ENCODE data around the gene SVOPL.
"Not testable (repeated sequence)": the region's sequence is repeated elsewhere in the genome, so short reads cannot be mapped to it uniquely, and the experiment has no call there.

Gene SVOPL

DNA sequence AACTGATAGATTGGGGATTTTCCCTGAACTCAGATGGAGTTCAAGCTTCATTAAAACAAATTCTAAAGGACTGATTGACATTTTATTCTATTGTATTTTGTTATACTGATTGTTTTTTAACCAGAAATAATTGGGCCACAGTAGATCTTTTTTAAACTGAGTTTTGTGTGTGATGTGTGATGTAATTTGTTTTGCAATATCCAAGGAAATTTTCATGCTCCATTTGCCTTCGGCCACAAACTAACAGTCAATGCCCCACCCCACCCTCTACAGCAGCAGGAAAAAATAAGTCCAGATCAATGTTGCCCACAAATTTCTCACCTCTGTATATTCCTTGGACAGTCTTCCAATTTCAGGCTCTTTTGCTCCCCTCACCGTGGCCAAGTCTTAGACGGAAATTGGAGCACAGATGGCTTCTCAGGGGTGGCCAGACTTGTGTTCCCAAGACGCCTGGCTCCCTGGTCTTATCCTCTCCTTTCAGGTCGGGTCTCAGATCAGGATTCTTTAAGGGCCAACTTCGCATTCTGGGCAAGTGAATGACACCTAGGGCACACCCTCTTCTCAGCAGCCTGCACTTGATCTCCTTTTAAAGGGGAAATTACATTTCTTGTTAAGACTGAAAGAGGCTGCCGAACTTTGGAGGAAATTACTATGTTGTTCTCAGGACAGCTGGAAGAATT lies at the start of gene SVOPL:
TSS of gene SVOPL (minus strand) at position 506 of the 680 bp plus-strand sequence. CDS start 22,317 bp downstream, outside the sequence.
- in situ Hi-C loops (cut with MboI; ENCODE audit: low sequenced_read_pairs), result no loop called here

GRCh38 chr7:138750473-138750872 lies 49.3 kb upstream of the SVOPL start:
- in situ Hi-C loops (cut with MboI; ENCODE audit: low sequenced_read_pairs), result no loop called here

DNA sequence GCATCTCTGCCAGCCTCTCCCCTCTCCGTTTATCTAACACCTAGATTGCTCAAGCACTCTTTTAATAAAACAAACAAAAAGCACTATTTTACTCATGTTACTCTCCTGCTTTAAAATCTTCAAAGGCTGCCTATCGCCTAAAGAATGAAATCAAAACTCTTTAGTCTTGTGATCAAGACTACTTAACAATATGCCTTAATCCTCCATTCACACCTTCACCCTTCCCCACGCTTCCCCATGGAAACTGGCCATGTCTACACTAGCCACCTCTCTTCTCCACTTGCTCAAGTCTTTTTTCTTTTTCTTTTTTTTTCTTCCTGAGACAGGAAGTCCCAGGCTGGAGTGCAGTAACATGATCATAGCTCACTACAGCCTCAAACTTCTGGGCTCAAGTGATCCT lies 48.8 kb upstream of the SVOPL start:
- in situ Hi-C loops (cut with MboI; ENCODE audit: low sequenced_read_pairs), result no loop called here

GRCh38 chr7:138748666-138749065 lies 47.5 kb upstream of the SVOPL start:
- in situ Hi-C loops (cut with MboI; ENCODE audit: low sequenced_read_pairs), result no loop called here

GRCh38 chr7:138746073-138746472 lies 44.9 kb upstream of the SVOPL start:
- in situ Hi-C loops (cut with MboI; ENCODE audit: low sequenced_read_pairs), result no loop called here

GRCh38 chr7:138745189-138745588 lies 44.0 kb upstream of the SVOPL start:
- in situ Hi-C loops (cut with MboI; ENCODE audit: low sequenced_read_pairs), result no loop called here

DNA sequence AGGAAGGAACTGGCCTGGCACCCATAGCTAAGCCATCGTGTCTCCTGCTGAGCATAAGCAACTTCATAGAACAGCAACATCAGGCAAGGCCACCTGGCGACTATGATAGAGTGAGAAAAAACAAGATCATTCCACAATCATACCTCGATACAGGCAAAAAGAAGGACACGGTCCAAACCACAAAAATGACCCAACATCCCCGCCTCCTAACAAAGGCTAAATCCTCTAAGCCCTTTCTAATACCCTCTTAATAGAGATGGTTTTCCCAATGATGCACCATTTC lies 40.2 kb upstream of the SVOPL start:
- in situ Hi-C loops (cut with MboI; ENCODE audit: low sequenced_read_pairs), result no loop called here

- in situ Hi-C loops (cut with MboI; ENCODE audit: low sequenced_read_pairs), result no loop called here
Measured at GRCh38 chr7:138739859-138740258, 38.7 kb upstream of the SVOPL start.

DNA sequence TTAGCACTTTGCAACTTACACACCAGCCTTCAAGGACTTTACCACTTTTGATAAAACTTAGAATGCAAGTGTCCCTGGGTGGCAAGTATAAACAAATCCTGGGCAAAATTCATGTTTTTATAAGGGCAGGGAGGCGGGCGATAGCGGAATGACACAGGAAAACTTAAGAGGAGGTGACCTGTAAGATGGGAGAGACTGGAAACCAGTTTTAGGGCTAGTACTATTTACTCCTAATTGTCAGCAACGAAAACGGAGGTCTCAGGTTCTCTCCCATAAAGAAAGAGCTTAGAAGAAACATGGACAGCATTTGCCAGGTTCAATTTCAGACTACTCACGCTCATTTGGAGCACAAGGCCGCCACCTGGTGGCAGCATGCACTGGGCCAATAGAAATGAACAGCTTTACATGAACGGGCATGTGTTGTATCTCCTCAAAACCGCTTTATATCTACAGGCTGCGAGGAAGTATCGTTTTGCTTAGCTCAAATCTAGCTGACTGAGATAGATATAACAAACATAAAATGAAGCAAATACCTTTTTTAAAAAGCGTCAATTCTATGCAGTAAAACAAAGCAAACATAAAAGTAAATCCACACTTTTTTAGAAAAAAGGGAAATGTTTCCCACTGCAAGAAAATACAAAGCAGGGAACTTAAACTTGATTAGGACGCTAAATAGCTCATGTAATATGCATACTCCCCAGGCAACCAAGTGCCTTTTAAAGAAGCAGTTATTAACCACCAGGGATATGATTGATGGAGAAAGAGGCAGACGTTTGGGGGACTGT lies 37.6 kb upstream of the SVOPL start:
- in situ Hi-C loops (cut with MboI; ENCODE audit: low sequenced_read_pairs), result no loop called here

DNA sequence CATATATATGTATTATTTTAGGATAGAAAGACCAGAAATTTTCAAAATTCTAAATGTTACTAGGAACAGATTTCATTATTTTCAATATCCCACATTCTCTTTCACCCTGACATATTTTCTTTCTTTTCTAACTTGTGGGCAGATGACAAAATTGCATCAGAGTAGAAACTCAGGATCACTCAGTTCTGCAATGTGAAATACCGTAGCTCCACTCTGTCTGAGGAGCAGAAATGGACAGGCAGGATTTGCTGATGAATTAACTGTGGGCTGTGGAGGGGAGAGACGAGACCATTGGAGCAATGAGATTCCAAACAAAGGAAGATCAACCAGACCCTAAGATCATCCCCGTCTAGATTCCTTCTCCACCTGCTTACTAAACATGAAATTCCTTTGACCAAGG lies 37.0 kb upstream of the SVOPL start:
- in situ Hi-C loops (cut with MboI; ENCODE audit: low sequenced_read_pairs), result no loop called here

DNA sequence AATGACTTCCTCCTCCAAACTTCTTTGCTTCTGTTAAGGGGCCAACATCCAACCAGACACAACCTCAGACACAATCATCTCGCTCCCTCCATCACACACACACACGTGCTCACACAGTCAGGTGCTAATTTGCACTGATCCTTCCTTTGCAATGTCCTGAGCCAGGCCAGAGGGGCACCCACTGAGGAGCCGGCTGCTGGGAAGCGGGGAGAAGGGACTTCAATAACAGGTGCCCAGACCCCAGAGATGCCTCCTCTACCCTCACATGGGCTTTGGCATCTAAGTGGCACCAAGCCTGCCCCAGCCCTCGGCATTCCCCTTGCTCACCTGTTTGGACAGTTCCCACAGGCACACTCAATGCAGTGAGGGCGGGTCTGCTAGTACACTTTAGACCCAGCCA lies 34.2 kb upstream of the SVOPL start:
- in situ Hi-C loops (cut with MboI; ENCODE audit: low sequenced_read_pairs), result no loop called here

GRCh38 chr7:138731733-138732132 lies 30.6 kb upstream of the SVOPL start:
- in situ Hi-C loops (cut with MboI; ENCODE audit: low sequenced_read_pairs), result not testable (repeated sequence)

- in situ Hi-C loops (cut with MboI; ENCODE audit: low sequenced_read_pairs), result no loop called here
Measured at GRCh38 chr7:138729444-138729843, 28.3 kb upstream of the SVOPL start.

GRCh38 chr7:138727336-138728099 lies 26.4 kb upstream of the SVOPL start:
- in situ Hi-C loops (cut with MboI; ENCODE audit: low sequenced_read_pairs), result no loop called here

DNA sequence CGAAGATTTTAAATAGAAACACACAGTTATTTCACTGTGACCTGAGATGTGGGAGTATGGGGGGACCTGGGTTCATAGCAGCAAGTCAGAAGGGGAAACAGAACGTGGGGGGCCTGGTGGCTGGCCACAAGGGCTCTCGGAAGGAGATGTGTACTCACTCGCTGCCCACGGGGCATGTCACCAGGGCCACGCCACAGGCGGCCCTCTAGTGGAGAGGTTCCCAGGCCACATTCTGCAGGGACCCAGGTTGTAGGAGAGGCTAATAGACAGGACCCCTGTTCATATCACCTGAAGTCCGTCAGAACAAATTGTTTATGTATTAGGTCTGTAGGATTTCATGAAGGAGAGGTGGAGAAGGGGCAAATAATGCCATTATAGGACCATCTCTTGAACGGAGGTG lies 25.1 kb upstream of the SVOPL start:
- in situ Hi-C loops (cut with MboI; ENCODE audit: low sequenced_read_pairs), result no loop called here

DNA sequence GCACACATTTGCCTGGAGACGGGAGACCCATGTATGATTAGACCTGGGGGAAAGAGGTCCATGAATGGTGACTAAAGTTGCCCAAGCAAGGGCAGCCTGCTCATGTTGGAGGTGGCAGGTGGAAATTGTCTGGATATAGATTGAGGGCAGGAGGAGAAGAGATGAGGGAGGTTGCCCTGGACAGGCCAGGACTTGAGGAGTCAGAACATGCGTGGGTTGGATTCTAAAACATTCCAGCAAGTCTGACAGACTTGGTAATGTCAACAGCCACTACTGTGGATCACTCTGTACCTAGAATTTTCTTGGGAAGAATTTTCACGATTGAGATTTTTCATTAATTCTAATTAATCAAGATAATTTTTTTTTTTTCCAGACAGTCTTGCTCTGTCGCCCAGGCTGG lies 19.1 kb upstream of the SVOPL start:
- in situ Hi-C loops (cut with MboI; ENCODE audit: low sequenced_read_pairs), result no loop called here

DNA sequence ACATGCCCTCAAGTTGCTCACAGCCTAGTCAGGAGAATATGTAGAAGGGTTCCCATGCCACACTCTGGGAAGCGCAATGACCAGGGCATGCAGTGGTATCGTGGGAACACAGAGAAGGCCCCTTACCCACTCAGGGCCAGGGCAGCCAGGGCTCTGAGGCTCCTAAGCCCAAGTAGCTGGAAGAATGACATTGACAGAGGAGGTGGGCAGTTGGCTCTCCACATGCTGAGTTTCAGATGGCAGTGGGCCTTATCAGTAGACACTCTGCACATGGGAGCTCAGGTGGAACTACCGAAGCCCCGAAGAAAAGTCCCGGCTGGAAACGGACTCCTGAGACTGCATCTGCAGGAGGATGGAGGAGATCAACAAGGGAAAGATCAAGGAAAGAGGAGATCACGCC lies 15.7 kb upstream of the SVOPL start:
- in situ Hi-C loops (cut with MboI; ENCODE audit: low sequenced_read_pairs), result no loop called here

GRCh38 chr7:138713191-138713590 lies 12.0 kb upstream of the SVOPL start:
- in situ Hi-C loops (cut with MboI; ENCODE audit: low sequenced_read_pairs), result no loop called here

DNA sequence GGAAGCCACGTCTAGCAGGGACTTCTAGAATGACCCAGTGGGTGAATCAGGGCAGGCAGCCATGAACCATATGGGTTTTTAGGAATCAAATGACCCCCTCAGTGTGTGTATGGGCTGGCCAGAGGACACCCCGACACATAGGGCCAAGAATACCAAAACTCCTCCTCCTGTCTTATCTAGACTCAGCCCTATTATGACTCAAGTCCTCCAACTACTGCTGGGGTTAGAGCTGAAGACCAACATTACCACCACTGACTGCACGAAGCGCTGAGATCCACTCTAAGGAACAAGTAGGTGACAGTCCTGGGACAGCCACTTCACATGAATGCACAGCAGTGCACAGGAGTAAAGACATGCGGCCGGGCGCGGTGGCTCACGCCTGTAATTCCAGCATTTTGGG lies 11.5 kb upstream of the SVOPL start:
- in situ Hi-C loops (cut with MboI; ENCODE audit: low sequenced_read_pairs), result no loop called here

DNA sequence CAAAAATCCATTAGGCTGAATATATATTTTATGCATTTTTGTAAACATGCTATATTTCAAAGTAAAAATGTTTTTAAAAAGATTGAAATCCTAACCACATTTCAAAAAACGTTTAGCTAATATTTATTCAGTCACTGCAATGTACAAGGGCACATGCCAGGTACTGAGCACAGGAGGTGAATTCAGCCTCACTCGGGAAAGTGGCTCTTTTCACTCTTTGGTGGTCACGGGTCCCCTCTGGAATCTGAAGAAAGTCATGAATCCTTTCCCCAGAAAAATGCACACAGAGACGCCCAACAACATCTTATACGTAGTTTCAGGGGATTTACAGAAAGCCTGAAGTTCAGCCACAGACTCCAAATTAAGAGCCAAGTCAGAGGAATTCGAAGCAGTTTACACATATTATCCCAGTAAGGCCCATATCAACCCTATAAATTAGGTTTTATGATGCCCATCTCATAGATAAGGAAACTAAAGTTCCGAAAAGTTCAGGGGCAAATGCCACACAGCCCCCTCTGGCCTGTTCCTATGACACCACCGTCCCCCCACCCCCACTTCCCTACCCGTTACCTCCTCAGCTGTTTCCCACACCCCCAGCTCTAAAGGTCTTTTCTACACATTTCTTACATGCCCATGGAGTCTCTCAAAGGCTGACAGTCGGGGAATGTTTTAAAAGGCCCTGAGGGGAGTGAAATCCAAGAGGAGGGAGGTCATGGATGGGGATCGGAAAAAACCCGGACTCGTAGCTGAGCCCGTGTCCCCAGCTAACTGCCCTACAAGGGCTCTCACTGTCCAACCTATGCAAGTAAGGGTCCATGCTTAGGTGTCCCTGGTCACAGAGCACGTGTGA lies 9.6 kb upstream of the SVOPL start:
- in situ Hi-C loops (cut with MboI; ENCODE audit: low sequenced_read_pairs), result no loop called here

DNA sequence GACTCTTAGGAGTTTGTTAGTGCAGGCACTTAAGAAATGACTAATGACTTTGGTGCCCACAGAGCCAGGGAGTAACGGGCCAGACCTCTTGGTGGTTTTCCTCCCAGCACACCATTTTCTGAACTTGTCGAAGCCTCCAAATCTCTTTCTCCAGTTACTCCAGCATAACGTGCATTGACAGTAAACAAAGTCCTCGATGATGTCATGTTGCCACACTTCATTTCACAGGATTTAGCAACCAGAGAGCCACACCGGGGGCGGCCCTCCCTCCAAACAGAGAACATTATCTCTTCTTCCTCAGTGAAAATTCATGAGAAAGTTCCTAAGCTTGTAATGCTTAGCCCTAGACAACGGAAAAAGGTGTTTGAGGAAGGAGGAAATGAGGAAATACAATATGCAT lies 4.0 kb upstream of the SVOPL start:
- in situ Hi-C loops (cut with MboI; ENCODE audit: low sequenced_read_pairs), result no loop called here

Data from hTERT RPE-1 (cell line).